SK-N-MC (cell line): ENCODE measurements around the gene RPL41.

ENCODE experiments used
- EZH2 ChIP-seq: fragments of 200-600 bp; sonication (generic); IDR thresholded peaks from one replicate; pipeline ENCODE4 v1.6.1; 2017; ENCODE audit warnings: antibody characterized with exemption
- FOXP2 ChIP-seq: optimal IDR thresholded peaks from 2 replicates; pipeline ENCODE3; 2011; ENCODE audit warnings: mild to moderate bottlenecking, moderate library complexity; ENCODE audit not compliant: insufficient read depth; ENCODE audit errors: extremely low read length, control extremely low read depth
- POLR2AphosphoS5 ChIP-seq: IDR thresholded peaks from 2 replicates; pipeline ENCODE4 v1.6.1; 2012; ENCODE audit warnings: mild to moderate bottlenecking, low read depth, low read length, borderline replicate concordance

DNA sequence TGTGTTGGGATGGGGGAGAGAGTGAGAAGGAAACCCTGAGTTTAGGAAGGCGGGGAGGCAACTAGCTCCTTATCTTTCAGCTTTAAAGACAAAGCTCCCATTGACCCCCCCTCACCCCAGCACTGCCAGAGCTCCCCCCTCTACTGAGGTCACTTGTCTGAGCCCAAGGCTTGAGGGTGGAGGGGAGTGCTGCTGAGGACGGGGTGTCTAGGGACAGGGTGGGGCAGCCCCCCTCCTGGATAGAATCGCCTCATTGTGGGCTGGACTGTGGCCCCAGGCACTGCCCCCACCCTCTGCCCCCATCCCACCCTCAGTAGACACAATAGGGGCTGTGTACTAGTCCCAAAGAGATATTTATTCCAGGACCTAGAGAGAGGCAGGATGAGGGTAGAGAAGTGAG lies 33.5 kb upstream of the RPL41 start:
- no peak for TF ChIP-seq EZH2
- no peak for TF ChIP-seq POLR2AphosphoS5
- no peak for TF ChIP-seq FOXP2
